ENCODE results near the gene ATCAY. TPM values are rescaled to one million over a fixed set of nuclear protein-coding genes. Genes with fewer than 3 reads are reported as not detected.

ATCAY gene
- total RNA-seq, 1 donor from 2014 or later = 15.8 TPM

- Histone ChIP-seq H3F3A (ENCODE audit: low read depth) (no peaks in the 10 kb centered on the region), H3K4me1 (no peaks in the 10 kb centered on the region), H4K20me1 (ENCODE audit: low read depth) (no peaks in the 10 kb centered on the region), H3K27me3 (no peaks in the 10 kb centered on the region), H3K9me3 (ENCODE audit: low read depth) (no peaks in the 10 kb centered on the region), H3K9ac (no peak overlapping the region), H3K36me3 (no peaks in the 10 kb centered on the region), H2AFZ (replicated peaks) (no peak overlapping the region), H3K79me2 (ENCODE audit: low read depth) (no peaks in the 10 kb centered on the region), H3K4me2 (no peak overlapping the region), H3K4me3 (no peak overlapping the region), H3K27ac (no peak overlapping the region)
- DNase-seq (ENCODE audit: low spot score) = no peak
- Mint-ChIP-seq H3K9me3 (peaks cover 14% of the 10 kb centered on the region), H3K27ac (no peak overlapping the region), H3K36me3 (peaks cover 34% of the 10 kb centered on the region), H3K4me3 (no peak overlapping the region), H3K27me3 (ENCODE audit: insufficient read depth, low read depth) (no peaks in the 10 kb centered on the region), H3K4me1 (no peaks in the 10 kb centered on the region)
- TF ChIP-seq CTCF (IDR thresholded peaks at IDR 0.05) (no peak), EZH2phosphoT487 (IDR thresholded peaks at IDR 0.05) (no peak), EZH2 (IDR thresholded peaks at IDR 0.05) (no peak)
Measured at GRCh38 chr19:3852177-3852511, 28.3 kb upstream of the ATCAY start.

GRCh38 chr19:3852614-3853254 lies 27.8 kb upstream of the ATCAY start:
- Histone ChIP-seq H3K4me2 (no peak overlapping the region), H3K9ac (no peak overlapping the region), H3K36me3 (no peaks in the 10 kb centered on the region), H3F3A (ENCODE audit: low read depth) (no peaks in the 10 kb centered on the region), H3K9me3 (ENCODE audit: low read depth) (no peaks in the 10 kb centered on the region), H2AFZ (replicated peaks) (no peak overlapping the region), H3K4me1 (no peaks in the 10 kb centered on the region), H4K20me1 (ENCODE audit: low read depth) (no peaks in the 10 kb centered on the region), H3K27ac (no peak overlapping the region), H3K27me3 (no peaks in the 10 kb centered on the region), H3K4me3 (no peak overlapping the region), H3K79me2 (ENCODE audit: low read depth) (no peaks in the 10 kb centered on the region)
- Mint-ChIP-seq H3K9me3 (peaks cover 14% of the 10 kb centered on the region), H3K36me3 (peaks cover 31% of the 10 kb centered on the region), H3K27ac (no peak overlapping the region), H3K4me1 (peaks cover 2% of the 10 kb centered on the region), H3K4me3 (no peak overlapping the region), H3K27me3 (ENCODE audit: insufficient read depth, low read depth) (no peaks in the 10 kb centered on the region)
- TF ChIP-seq EZH2phosphoT487 (IDR thresholded peaks at IDR 0.05) (no peak), EZH2 (IDR thresholded peaks at IDR 0.05) (no peak), CTCF (IDR thresholded peaks at IDR 0.05) (no peak)
- no peak for DNase-seq (ENCODE audit: low spot score)

GRCh38 chr19:3855320-3855719 lies 25.2 kb upstream of the ATCAY start:
- Mint-ChIP-seq H3K9me3 (peaks cover 14% of the 10 kb centered on the region), H3K36me3 (peaks cover 35% of the 10 kb centered on the region), H3K27ac (peak overlapping the region; percentile 9), H3K4me1 (peaks cover 7% of the 10 kb centered on the region), H3K27me3 (ENCODE audit: insufficient read depth, low read depth) (peaks cover 2% of the 10 kb centered on the region), H3K4me3 (no peak overlapping the region)
- H3F3A ChIP-seq (ENCODE audit: low read depth) = no peaks in the 10 kb centered on the region
- no peak overlapping the region for H3K4me2 ChIP-seq
- DNase-seq (ENCODE audit: low spot score) = no peak
- H3K79me2 ChIP-seq (ENCODE audit: low read depth) = no peaks in the 10 kb centered on the region
- H3K4me1 ChIP-seq = no peaks in the 10 kb centered on the region
- H3K4me3 ChIP-seq = no peak overlapping the region
- no peak overlapping the region for H2AFZ ChIP-seq (replicated peaks)
- no peaks in the 10 kb centered on the region for H4K20me1 ChIP-seq (ENCODE audit: low read depth)
- H3K9me3 ChIP-seq (ENCODE audit: low read depth) = no peaks in the 10 kb centered on the region
- no peak overlapping the region for H3K9ac ChIP-seq
- no peak for TF ChIP-seq EZH2 (IDR thresholded peaks at IDR 0.05)
- H3K36me3 ChIP-seq = no peaks in the 10 kb centered on the region
- H3K27me3 ChIP-seq = no peaks in the 10 kb centered on the region
- H3K27ac ChIP-seq = no peak overlapping the region

- Histone ChIP-seq H4K20me1 (ENCODE audit: low read depth) (peaks cover 8% of the 10 kb centered on the region), H3K4me2 (no peak overlapping the region), H3K79me2 (ENCODE audit: low read depth) (no peaks in the 10 kb centered on the region), H3K4me1 (no peaks in the 10 kb centered on the region), H3K4me3 (no peak overlapping the region), H2AFZ (replicated peaks) (no peak overlapping the region), H3K27me3 (no peaks in the 10 kb centered on the region), H3K9me3 (ENCODE audit: low read depth) (no peaks in the 10 kb centered on the region), H3K27ac (no peak overlapping the region), H3F3A (ENCODE audit: low read depth) (no peaks in the 10 kb centered on the region), H3K36me3 (no peaks in the 10 kb centered on the region), H3K9ac (no peak overlapping the region)
- TF ChIP-seq EZH2phosphoT487 (IDR thresholded peaks at IDR 0.05) = no peak
- no peak for TF ChIP-seq CTCF (IDR thresholded peaks at IDR 0.05)
- TF ChIP-seq EZH2 (IDR thresholded peaks at IDR 0.05) = no peak
- Mint-ChIP-seq H3K4me3 (peak overlapping the region; percentile 48), H3K4me1 (peaks cover 7% of the 10 kb centered on the region), H3K27me3 (ENCODE audit: insufficient read depth, low read depth) (peaks cover 2% of the 10 kb centered on the region), H3K36me3 (peaks cover 24% of the 10 kb centered on the region), H3K9me3 (peaks cover 4% of the 10 kb centered on the region), H3K27ac (no peak overlapping the region)
- DNase-seq (ENCODE audit: low spot score) = no peak
Measured at GRCh38 chr19:3857449-3858003, 23.0 kb upstream of the ATCAY start.
